ENCODE data around the gene SPRR2D.
"Not testable (repeated sequence)": the region's sequence is repeated elsewhere in the genome, so short reads cannot be mapped to it uniquely, and the experiment has no call there.

SPRR2D gene

DNA sequence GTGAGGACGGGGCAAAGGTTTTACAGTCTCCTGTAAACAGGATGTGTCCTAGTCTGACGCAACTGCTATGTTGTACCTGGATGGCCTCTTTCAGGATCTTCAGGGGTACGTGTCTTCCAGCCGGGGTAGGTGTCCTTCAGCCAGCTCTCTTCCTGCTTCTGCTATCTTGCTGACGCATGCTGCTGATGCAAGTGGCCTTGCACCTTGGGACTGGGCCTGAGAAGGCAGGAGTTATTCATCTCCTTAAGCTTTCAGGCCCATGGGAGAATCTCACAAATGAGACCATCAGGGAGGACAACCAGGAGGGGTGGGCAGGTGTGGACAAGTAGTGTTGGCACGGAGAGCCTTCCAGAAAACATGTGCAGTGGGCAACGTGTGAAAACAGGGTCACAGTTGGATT is 17.8 kb downstream of the SPRR2D start:
- Histone ChIP-seq H3K4me3 (ENCODE audit: low read depth, low read length) (no peak overlapping the region), H3K79me2 (no peaks in the 10 kb centered on the region), H3K27me3 (ENCODE audit: control insufficient read depth, insufficient read depth, low read length) (no peaks in the 10 kb centered on the region), H3K36me3 (ENCODE audit: control insufficient read depth, insufficient read depth, low read length) (no peaks in the 10 kb centered on the region), H3K4me1 (no peaks in the 10 kb centered on the region), H3K27ac (no peak overlapping the region), H3K4me2 (ENCODE audit: low read length) (no peak overlapping the region), H3K9me3 (ENCODE audit: control insufficient read depth, low read length) (no peaks in the 10 kb centered on the region), H2AFZ (no peak overlapping the region), H3K9ac (no peak overlapping the region)
- TF ChIP-seq, protein P1, sequence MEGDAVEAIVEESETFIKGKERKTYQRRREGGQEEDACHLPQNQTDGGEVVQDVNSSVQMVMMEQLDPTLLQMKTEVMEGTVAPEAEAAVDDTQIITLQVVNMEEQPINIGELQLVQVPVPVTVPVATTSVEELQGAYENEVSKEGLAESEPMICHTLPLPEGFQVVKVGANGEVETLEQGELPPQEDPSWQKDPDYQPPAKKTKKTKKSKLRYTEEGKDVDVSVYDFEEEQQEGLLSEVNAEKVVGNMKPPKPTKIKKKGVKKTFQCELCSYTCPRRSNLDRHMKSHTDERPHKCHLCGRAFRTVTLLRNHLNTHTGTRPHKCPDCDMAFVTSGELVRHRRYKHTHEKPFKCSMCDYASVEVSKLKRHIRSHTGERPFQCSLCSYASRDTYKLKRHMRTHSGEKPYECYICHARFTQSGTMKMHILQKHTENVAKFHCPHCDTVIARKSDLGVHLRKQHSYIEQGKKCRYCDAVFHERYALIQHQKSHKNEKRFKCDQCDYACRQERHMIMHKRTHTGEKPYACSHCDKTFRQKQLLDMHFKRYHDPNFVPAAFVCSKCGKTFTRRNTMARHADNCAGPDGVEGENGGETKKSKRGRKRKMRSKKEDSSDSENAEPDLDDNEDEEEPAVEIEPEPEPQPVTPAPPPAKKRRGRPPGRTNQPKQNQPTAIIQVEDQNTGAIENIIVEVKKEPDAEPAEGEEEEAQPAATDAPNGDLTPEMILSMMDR (IDR thresholded peaks at IDR 0.05), result no peak

GRCh38 chr1:153022340-153022739 is 18.6 kb downstream of the SPRR2D start:
- H3K79me2 ChIP-seq; H3K9ac ChIP-seq; H3K4me3 ChIP-seq (ENCODE audit: low read depth, low read length); H3K4me1 ChIP-seq; H2AFZ ChIP-seq; H3K9me3 ChIP-seq (ENCODE audit: control insufficient read depth, low read length); H3K27ac ChIP-seq; H3K36me3 ChIP-seq (ENCODE audit: control insufficient read depth, insufficient read depth, low read length); H3K27me3 ChIP-seq (ENCODE audit: control insufficient read depth, insufficient read depth, low read length); H3K4me2 ChIP-seq (ENCODE audit: low read length): not testable (repeated sequence)

- not testable (repeated sequence) for H3K27me3 ChIP-seq (ENCODE audit: control insufficient read depth, insufficient read depth, low read length); H3K4me3 ChIP-seq (ENCODE audit: low read depth, low read length); H3K27ac ChIP-seq; H3K4me2 ChIP-seq (ENCODE audit: low read length); H3K36me3 ChIP-seq (ENCODE audit: control insufficient read depth, insufficient read depth, low read length); H3K9me3 ChIP-seq (ENCODE audit: control insufficient read depth, low read length); H3K9ac ChIP-seq; H3K79me2 ChIP-seq; H3K4me1 ChIP-seq; H2AFZ ChIP-seq
Observed at GRCh38 chr1:153021829-153022228, 19.1 kb downstream of the SPRR2D start.

GRCh38 chr1:153011235-153011758 is 29.6 kb downstream of the SPRR2D start:
- not testable (repeated sequence) for H3K36me3 ChIP-seq (ENCODE audit: control insufficient read depth, insufficient read depth, low read length); H3K4me1 ChIP-seq; H3K4me3 ChIP-seq (ENCODE audit: low read depth, low read length); H2AFZ ChIP-seq; H3K27ac ChIP-seq; H3K9me3 ChIP-seq (ENCODE audit: control insufficient read depth, low read length); H3K79me2 ChIP-seq; H3K27me3 ChIP-seq (ENCODE audit: control insufficient read depth, insufficient read depth, low read length); H3K4me2 ChIP-seq (ENCODE audit: low read length); H3K9ac ChIP-seq

DNA sequence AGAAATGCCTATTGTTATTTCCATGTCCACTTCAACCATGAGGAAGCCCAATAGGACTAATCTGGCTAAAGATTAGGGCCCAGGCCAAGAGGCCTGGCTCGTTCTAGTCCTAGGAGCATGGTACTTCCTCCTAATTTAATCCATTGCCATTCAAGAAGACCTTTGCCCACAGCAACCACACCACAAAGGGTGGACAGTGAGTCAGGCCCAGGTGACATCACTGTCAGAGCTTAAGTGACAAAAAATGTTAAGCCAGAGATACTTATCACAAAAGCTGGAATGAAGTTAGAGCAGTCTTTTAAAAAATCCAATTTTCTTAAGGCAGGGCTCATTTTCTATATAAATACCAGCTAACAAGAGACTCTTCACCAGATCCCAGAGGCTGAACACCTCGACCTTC is 39.5 kb downstream of the SPRR2D start, which contains the start of gene SPRR3:
TSS of gene SPRR3 (plus strand) at position 368 of the 400 bp plus-strand sequence. CDS start 1,272 bp downstream, outside the sequence.
- TF ChIP-seq, protein P1 (IDR thresholded peaks at IDR 0.05), result no peak
- Histone ChIP-seq H3K27me3 (ENCODE audit: control insufficient read depth, insufficient read depth, low read length) (no peaks in the 10 kb centered on the region), H3K4me2 (ENCODE audit: low read length) (no peak within 1 kb of the TSS), H3K27ac (no peak within 1 kb of the TSS), H3K4me1 (no peaks in the 10 kb centered on the region), H3K9ac (no peak within 1 kb of the TSS), H3K79me2 (no peaks in the 10 kb centered on the region), H3K36me3 (ENCODE audit: control insufficient read depth, insufficient read depth, low read length) (no peaks in the 10 kb centered on the region), H3K9me3 (ENCODE audit: control insufficient read depth, low read length) (no peaks in the 10 kb centered on the region), H3K4me3 (ENCODE audit: low read depth, low read length) (no peak within 1 kb of the TSS), H2AFZ (no peak within 1 kb of the TSS)

DNA sequence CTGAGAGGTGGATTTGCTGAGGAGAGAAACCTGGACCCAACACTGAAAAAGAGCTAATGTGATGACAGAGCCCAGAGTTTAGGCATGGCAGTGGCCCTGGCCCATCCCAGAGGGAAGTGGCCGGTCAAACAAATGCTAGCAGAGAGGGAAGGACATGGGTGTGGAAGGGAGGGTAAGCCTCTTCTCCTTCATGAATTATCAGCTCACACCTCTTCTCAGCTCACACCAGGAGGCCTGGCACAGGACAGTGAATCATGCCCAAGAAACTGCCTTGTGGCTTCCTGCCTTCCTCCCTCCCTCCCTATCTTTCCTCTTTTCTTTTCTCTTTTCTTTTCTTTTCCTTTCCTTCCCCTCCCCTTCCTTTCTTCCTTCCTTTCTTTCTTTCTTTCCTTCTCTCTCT is 40.6 kb downstream of the SPRR2D start:
- no peak overlapping the region for H3K9ac ChIP-seq
- no peaks in the 10 kb centered on the region for H3K36me3 ChIP-seq (ENCODE audit: control insufficient read depth, insufficient read depth, low read length)
- H3K4me1 ChIP-seq, result no peaks in the 10 kb centered on the region
- H2AFZ ChIP-seq, result no peak overlapping the region
- TF ChIP-seq, protein P1 (IDR thresholded peaks at IDR 0.05), result no peak
- H3K79me2 ChIP-seq, result no peaks in the 10 kb centered on the region
- H3K27ac ChIP-seq, result no peak overlapping the region
- no peaks in the 10 kb centered on the region for H3K9me3 ChIP-seq (ENCODE audit: control insufficient read depth, low read length)
- no peaks in the 10 kb centered on the region for H3K27me3 ChIP-seq (ENCODE audit: control insufficient read depth, insufficient read depth, low read length)
- no peak overlapping the region for H3K4me2 ChIP-seq (ENCODE audit: low read length)
- H3K4me3 ChIP-seq (ENCODE audit: low read depth, low read length), result no peak overlapping the region
